Smooth muscle cell (in vitro differentiated cells): Measurements from ENCODE around the gene PCOLCE2. TPM values are rescaled to one million over a fixed set of nuclear protein-coding genes. Genes with fewer than 3 reads are reported as not detected.

Source experiments
- DNase-seq: peaks from one replicate; lab custom pipeline; 2025; ENCODE audit not compliant: unreplicated experiment; lab: John Stamatoyannopoulos, UW
- H2AFZ ChIP-seq: fragments of 200-600 bp; sonication (generic); 2 replicates; pipeline ENCODE4 v1.6.0; 2016; ENCODE audit warnings: antibody characterized with exemption, low read depth, mild to moderate bottlenecking
- H3F3A ChIP-seq: fragments of 200-600 bp; sonication (generic); 2 replicates; pipeline ENCODE4 v1.6.0; 2017; ENCODE audit warnings: antibody characterized with exemption, low read depth
- H3K27ac ChIP-seq: fragments of 200-600 bp; sonication (generic); 2 replicates; pipeline ENCODE4 v1.5.1; 2016; ENCODE audit warnings: low read depth, mild to moderate bottlenecking
- H3K27me3 ChIP-seq: fragments of 200-600 bp; sonication (generic); 2 replicates; pipeline ENCODE4 v1.6.1; 2016; ENCODE audit warnings: low read depth, mild to moderate bottlenecking
- H3K36me3 ChIP-seq: fragments of 200-600 bp; sonication (generic); 2 replicates; pipeline ENCODE4 v1.5.1; 2016; ENCODE audit warnings: low read depth
- H3K4me1 ChIP-seq: fragments of 200-600 bp; sonication (generic); 2 replicates; pipeline ENCODE4 v1.5.1; 2016; ENCODE audit warnings: low read depth
- H3K4me2 ChIP-seq: fragments of 200-600 bp; sonication (generic); 2 replicates; pipeline ENCODE4 v1.6.0; 2016; ENCODE audit warnings: mild to moderate bottlenecking
- H3K4me3 ChIP-seq: fragments of 200-600 bp; sonication (generic); 2 replicates; pipeline ENCODE4 v1.5.1; 2016; ENCODE audit warnings: mild to moderate bottlenecking
- H3K79me2 ChIP-seq: fragments of 200-600 bp; sonication (generic); 2 replicates; pipeline ENCODE4 v1.6.0; 2016; ENCODE audit warnings: low read depth, mild to moderate bottlenecking
- H3K9ac ChIP-seq: fragments of 200-600 bp; sonication (generic); 2 replicates; pipeline ENCODE4 v1.6.0; 2016; ENCODE audit warnings: low read depth
- H3K9me3 ChIP-seq: fragments of 200-600 bp; sonication (generic); replicated peaks from 2 replicates; pipeline ENCODE4 v1.5.1; 2016; ENCODE audit warnings: low read depth
- H4K20me1 ChIP-seq: fragments of 200-600 bp; sonication (generic); 2 replicates; pipeline ENCODE4 v1.6.0; 2016; ENCODE audit warnings: low read depth
- CTCF ChIP-seq: fragments of 200-600 bp; sonication (generic); IDR thresholded peaks from 2 replicates; pipeline ENCODE4 v1.5.1; 2017; ENCODE audit warnings: borderline replicate concordance, mild to moderate bottlenecking, antibody characterized with exemption; ENCODE audit not compliant: insufficient read depth, poor library complexity, severe bottlenecking
- WGBS: methylation state at CpG from one replicate; pipeline ENCODE4 v1.1.7; 2016; ENCODE audit warnings: low lambda C conversion rate; 5-methylcytosine and 5-hydroxymethylcytosine counted together
- polyA plus RNA-seq: library from polyadenylated mRNA; unstranded; fragments of >200 nt; fragmentation: Nextera tagmentation; extraction: Ambion mirVana; gene quantifications from 2 replicates; pipeline ENCODE4 v1.2.1, GENCODE V29; 2016
- total RNA-seq: library from RNA; depleted of rRNA; stranded (reverse); fragments of >200 nt; gene quantifications from 2 replicates; pipeline ENCODE4 v1.2.3, GENCODE V29; 2014

PCOLCE2 gene
- total and polyA plus RNA-seq, 2 experiments from 2014 or later = 32.5 to 80.9 TPM

- no peak overlapping the region for H2AFZ ChIP-seq
- no peak overlapping the region for H3K4me3 ChIP-seq
- no peaks in the 10 kb centered on the region for H3K79me2 ChIP-seq
- H3K9ac ChIP-seq = no peak overlapping the region
- no peaks in the 10 kb centered on the region for H3K36me3 ChIP-seq
- no peak overlapping the region for H3K4me2 ChIP-seq
- H3K9me3 ChIP-seq = no peaks in the 10 kb centered on the region
- WGBS = 91% methylated on average over 7 of the region's 7 CpGs
- H3K4me1 ChIP-seq = no peaks in the 10 kb centered on the region
- H4K20me1 ChIP-seq = no peaks in the 10 kb centered on the region
- no peak overlapping the region for H3K27ac ChIP-seq
- H3K27me3 ChIP-seq = no peaks in the 10 kb centered on the region
- no peak for TF ChIP-seq CTCF
- no peaks in the 10 kb centered on the region for H3F3A ChIP-seq
- no peak for DNase-seq
These were observed 45.4 kb upstream of the PCOLCE2 start for GRCh38 chr3:142934128-142934886.

GRCh38 chr3:142931222-142931621 lies 42.3 kb upstream of the PCOLCE2 start:
- no peak for TF ChIP-seq CTCF
- no peak for DNase-seq
- WGBS = 79% methylated on average over 6 of the region's 6 CpGs

GRCh38 chr3:142930463-142930862 lies 41.6 kb upstream of the PCOLCE2 start:
- Histone ChIP-seq H4K20me1 (no peaks in the 10 kb centered on the region), H2AFZ (no peak overlapping the region), H3K4me3 (no peak overlapping the region), H3K4me1 (no peaks in the 10 kb centered on the region), H3K27ac (no peak overlapping the region), H3K79me2 (no peaks in the 10 kb centered on the region), H3K9ac (no peak overlapping the region), H3K9me3 (no peaks in the 10 kb centered on the region), H3F3A (no peaks in the 10 kb centered on the region), H3K4me2 (no peak overlapping the region), H3K36me3 (no peaks in the 10 kb centered on the region), H3K27me3 (no peaks in the 10 kb centered on the region)
- DNase-seq = no peak
- WGBS = 89% methylated on average over 3 of the region's 3 CpGs
- TF ChIP-seq CTCF = no peak

More at GRCh38 chr3:142931222-142931621, 42.3 kb upstream of the PCOLCE2 start:
- H3K4me2 ChIP-seq = no peak overlapping the region
- no peak overlapping the region for H3K9ac ChIP-seq
- H3K4me1 ChIP-seq = no peaks in the 10 kb centered on the region
- H2AFZ ChIP-seq = no peak overlapping the region
- no peaks in the 10 kb centered on the region for H3K9me3 ChIP-seq
- H3K79me2 ChIP-seq = no peaks in the 10 kb centered on the region
- no peaks in the 10 kb centered on the region for H3K36me3 ChIP-seq
- H4K20me1 ChIP-seq = no peaks in the 10 kb centered on the region
- H3K4me3 ChIP-seq = no peak overlapping the region
- no peaks in the 10 kb centered on the region for H3K27me3 ChIP-seq
- no peaks in the 10 kb centered on the region for H3F3A ChIP-seq
- no peak overlapping the region for H3K27ac ChIP-seq

GRCh38 chr3:142929890-142930289 lies 41.0 kb upstream of the PCOLCE2 start:
- TF ChIP-seq CTCF = no peak

More at GRCh38 chr3:142929890-142930289, 41.0 kb upstream of the PCOLCE2 start:
- no peaks in the 10 kb centered on the region for H3K9me3 ChIP-seq
- 80% methylated on average over 3 of the region's 3 CpGs for WGBS
- H3K4me3 ChIP-seq = no peak overlapping the region
- no peaks in the 10 kb centered on the region for H3F3A ChIP-seq
- H3K4me1 ChIP-seq = no peaks in the 10 kb centered on the region
- no peak for DNase-seq
- no peak overlapping the region for H3K4me2 ChIP-seq
- H3K27ac ChIP-seq = no peak overlapping the region
- H3K9ac ChIP-seq = no peak overlapping the region
- H2AFZ ChIP-seq = no peak overlapping the region
- H3K27me3 ChIP-seq = no peaks in the 10 kb centered on the region
- no peaks in the 10 kb centered on the region for H4K20me1 ChIP-seq
- H3K36me3 ChIP-seq = no peaks in the 10 kb centered on the region
- no peaks in the 10 kb centered on the region for H3K79me2 ChIP-seq
